GDM1 (cell line): ENCODE measurements around the gene MMEL1.

Experiments
- DNase-seq: peaks from one replicate; lab custom pipeline; 2025; lab: John Stamatoyannopoulos, UW

MMEL1 gene

GRCh38 chr1:2544093-2544874, 88.5 kb downstream of the MMEL1 start:
- DNase-seq, result no peak

- DNase-seq, result no peak
Measured at GRCh38 chr1:2543543-2544092, 89.2 kb downstream of the MMEL1 start.

- DNase-seq, result no peak
Measured at GRCh38 chr1:2542246-2542915, 90.4 kb downstream of the MMEL1 start.

- DNase-seq, result no peak
Measured at GRCh38 chr1:2541619-2542245, 91.1 kb downstream of the MMEL1 start.

GRCh38 chr1:2540816-2541492, 91.9 kb downstream of the MMEL1 start:
- no peak for DNase-seq
